ENCODE results near the gene CFAP97D2.
"Not testable (repeated sequence)": the region's sequence is repeated elsewhere in the genome, so short reads cannot be mapped to it uniquely, and the experiment has no call there.

Gene CFAP97D2

DNA sequence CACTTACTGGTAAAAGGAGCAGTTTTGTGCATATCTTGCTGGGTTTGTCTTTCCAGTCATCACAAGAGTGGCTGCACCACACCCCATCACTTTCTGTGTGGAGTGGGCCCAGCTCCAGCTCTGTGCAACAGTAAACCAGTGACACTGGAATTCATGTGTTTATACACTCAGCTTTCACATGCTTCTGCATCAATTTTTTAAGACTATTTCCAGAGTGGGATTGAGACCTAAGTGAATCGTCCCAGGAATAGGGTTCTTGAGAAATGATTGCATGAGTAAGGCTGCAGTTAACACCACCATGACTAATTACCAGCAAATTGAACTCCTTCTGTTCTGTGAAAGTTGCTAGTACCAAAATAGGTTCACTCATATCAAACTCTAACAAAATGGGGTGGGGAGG is 5.3 kb upstream of the CFAP97D2 start:
- H3K4me3 ChIP-seq (ENCODE audit: low read depth, low read length): no peak overlapping the region
- no peak for DNase-seq (ENCODE audit: low read depth)
- TF ChIP-seq, protein P1, sequence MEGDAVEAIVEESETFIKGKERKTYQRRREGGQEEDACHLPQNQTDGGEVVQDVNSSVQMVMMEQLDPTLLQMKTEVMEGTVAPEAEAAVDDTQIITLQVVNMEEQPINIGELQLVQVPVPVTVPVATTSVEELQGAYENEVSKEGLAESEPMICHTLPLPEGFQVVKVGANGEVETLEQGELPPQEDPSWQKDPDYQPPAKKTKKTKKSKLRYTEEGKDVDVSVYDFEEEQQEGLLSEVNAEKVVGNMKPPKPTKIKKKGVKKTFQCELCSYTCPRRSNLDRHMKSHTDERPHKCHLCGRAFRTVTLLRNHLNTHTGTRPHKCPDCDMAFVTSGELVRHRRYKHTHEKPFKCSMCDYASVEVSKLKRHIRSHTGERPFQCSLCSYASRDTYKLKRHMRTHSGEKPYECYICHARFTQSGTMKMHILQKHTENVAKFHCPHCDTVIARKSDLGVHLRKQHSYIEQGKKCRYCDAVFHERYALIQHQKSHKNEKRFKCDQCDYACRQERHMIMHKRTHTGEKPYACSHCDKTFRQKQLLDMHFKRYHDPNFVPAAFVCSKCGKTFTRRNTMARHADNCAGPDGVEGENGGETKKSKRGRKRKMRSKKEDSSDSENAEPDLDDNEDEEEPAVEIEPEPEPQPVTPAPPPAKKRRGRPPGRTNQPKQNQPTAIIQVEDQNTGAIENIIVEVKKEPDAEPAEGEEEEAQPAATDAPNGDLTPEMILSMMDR (conservative IDR thresholded peaks at IDR 0.05; ENCODE audit: low read depth, low read length): no peak

DNA sequence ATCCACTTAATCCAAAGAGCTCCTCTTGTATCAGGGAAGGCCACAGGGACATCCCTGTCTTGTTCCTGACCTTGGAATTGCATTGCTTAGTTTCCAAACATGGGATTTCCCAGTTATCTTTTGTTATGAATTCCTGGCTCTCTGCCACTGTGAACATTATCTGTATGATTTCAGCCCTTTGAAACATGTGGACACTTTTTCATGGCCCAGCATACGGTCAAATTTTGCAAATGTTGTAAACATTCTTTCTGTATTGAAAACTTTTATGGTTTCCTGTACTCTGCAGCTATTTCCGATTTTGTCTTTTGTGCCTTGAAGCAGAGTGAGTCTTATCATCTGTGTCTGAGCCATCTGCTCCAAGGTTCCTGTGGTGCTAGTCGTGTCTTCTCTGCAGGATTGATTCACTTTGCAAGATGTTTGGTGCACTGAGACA is 4.5 kb upstream of the CFAP97D2 start:
- TF ChIP-seq, protein P1 (conservative IDR thresholded peaks at IDR 0.05; ENCODE audit: low read depth, low read length): no peak
- H3K4me3 ChIP-seq (ENCODE audit: low read depth, low read length): no peak overlapping the region
- peak; percentile 54 for DNase-seq (ENCODE audit: low read depth)

DNA sequence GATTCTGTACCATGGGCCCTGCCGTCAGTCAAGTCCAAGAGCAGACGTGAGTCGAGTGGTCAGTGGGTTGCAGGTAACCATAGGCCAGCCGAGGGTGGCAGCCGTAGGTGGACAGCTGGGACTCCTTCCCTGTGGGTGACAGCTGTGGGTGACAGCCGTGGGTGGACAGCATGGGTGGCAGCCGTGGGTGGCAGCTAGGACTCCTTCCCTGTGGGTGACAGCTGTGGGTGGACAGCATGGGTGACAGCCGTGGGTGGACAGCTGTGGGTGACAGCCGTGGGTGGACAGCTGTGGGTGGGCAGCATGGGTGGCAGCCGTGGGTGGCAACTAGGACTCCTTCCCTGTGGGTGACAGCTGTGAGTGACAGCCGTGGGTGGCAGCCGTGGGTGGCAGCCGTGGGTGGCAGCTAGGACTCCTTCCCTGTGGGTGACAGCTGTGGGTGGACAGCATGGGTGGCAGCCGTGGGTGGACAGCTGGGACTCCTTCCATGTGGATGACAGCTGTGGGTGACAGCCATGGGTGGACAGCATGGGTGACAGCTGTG is 2.6 kb upstream of the CFAP97D2 start:
- DNase-seq (ENCODE audit: low read depth); H3K4me3 ChIP-seq (ENCODE audit: low read depth, low read length): not testable (repeated sequence)

DNA sequence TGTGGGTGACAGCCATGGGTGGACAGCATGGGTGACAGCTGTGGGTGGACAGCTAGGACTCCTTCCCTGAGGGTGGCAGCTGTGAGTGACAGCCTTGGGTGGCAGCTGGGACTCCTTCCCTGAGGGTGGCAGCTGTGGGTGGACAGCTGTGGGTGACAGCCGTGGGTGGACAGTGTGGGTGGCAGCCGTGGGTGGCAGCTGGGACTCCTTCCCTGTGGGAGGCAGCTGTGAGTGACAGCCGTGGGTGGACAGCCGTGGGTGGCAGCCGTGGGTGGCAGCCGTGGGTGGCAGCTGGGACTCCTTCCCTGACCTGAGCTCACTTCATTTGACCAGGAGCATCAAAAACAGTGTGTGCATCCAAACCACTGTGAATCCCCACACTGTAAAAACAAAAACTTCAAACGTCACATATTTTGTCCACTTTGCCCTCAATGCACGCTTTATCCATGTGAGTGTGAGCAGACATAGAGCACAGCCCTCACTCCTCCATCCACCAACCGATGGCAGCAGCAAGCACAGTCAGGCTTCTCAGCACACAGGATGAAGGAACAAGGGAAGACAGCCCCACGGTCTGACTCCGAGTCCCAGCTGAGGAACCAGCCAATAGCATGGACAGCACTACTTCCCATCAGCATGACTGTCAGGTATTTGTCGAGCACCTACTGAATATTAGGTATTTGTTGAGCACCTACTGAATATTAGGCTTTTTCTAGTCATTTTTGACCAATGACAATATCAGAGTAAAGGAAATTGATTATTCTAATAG is 1.6 kb upstream of the CFAP97D2 start:
- no peak overlapping the region for H3K4me3 ChIP-seq (ENCODE audit: low read depth, low read length)
- DNase-seq (ENCODE audit: low read depth): no peak
- TF ChIP-seq, protein P1 (conservative IDR thresholded peaks at IDR 0.05; ENCODE audit: low read depth, low read length): no peak

DNA sequence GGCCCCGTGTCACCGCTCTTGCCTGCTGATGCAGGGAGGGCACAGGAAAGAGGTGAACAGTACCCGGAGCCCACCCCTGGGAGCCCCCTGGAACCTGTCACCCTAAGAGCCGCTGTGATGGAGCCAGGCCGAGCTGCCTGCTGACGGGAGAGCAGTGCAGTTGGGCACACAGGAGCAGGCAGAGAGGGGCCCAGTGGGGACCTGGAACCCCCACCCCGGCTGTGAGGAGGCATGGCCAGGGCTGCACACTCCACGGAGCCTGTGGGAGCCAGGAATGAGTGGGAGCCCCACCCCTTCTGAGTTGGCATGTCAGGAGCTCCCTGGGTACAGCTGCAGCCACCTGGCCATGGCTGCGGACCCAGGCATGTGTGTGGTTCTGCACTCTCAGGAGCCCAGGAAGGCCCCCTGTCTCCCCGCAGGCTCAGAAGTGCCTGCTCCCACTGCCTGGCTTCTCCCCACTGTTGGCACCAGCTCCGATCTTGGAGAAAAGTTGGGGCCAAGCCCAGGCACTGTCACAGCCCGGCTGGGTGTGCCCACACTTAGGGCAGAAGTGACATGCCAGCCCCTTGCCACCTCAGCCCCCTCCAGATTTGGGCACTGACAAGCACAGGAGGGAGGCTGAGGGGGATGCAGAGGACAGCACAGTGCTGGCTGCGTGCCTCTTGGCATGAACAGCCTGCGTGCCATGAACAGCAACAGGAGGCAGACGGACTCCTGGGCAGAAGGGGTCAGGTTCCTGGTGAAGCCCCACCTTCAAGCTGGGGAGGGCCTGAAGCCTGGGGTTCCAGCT is 6.3 kb downstream of the CFAP97D2 start:
- TF ChIP-seq, protein P1 (conservative IDR thresholded peaks at IDR 0.05; ENCODE audit: low read depth, low read length): no peak
- DNase-seq (ENCODE audit: low read depth): no peak
- no peak overlapping the region for H3K4me3 ChIP-seq (ENCODE audit: low read depth, low read length)

DNA sequence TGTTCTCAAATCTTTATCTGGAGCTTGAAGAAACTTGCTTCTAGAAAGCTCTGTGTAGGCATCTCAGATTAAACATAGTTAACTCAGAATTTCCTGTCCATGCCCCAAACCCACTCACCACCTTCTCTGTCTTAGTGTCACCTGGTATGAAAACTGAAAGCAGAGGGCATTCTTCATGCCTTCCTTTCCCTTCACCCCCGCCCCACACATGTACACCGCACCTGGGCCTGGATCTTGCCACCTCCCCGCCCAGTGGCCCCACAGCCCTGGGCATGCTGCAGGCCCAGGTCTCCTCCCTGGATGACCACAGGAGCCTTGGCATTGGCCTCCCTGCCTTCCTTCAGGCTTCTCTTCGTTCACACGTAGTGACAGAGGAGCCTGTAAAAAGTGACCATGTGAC is 15.8 kb downstream of the CFAP97D2 start:
- H3K4me3 ChIP-seq (ENCODE audit: low read depth, low read length): no peak overlapping the region
- TF ChIP-seq, protein P1 (conservative IDR thresholded peaks at IDR 0.05; ENCODE audit: low read depth, low read length): no peak
- no peak for DNase-seq (ENCODE audit: low read depth)

DNA sequence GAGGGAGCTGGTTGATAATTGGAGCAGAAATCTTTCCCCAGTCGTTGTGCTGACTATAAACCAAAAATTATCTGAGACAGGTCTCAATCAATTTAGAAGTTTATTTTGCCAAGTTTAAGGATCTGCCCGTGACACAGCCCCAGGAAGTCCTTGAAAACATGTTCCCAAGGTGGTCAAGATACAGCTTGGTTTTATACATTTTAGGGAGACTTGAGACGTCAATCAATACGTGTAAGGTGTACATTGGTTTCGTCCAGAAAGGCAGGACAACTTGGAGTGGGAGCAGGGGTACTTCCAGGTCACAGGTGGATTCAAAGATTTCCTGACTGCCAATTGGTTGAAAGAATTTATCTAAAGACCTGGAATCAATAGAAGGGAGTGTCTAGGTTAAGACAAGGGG is 17.6 kb downstream of the CFAP97D2 start:
- H3K4me3 ChIP-seq (ENCODE audit: low read depth, low read length): no peak overlapping the region
- DNase-seq (ENCODE audit: low read depth): no peak
- TF ChIP-seq, protein P1 (conservative IDR thresholded peaks at IDR 0.05; ENCODE audit: low read depth, low read length): no peak

All from choroid plexus epithelial cell (primary cell).